WERI-Rb-1 (cell line): ENCODE results near the gene SMAD9.

ENCODE experiments used
- DNase-seq: peaks from one replicate; pipeline ENCODE4 v3.0.0-alpha.2; 2020
- H3K27ac ChIP-seq: fragments of 250-450 bp; sonication (Bioruptor Pico); 2 replicates; pipeline ENCODE4 v1.5.1; 2020; ENCODE audit warnings: mild to moderate bottlenecking, moderate library complexity
- H3K27me3 ChIP-seq: fragments of 250-450 bp; sonication (Bioruptor Pico); 2 replicates; pipeline ENCODE4 v1.5.1; 2021; ENCODE audit warnings: mild to moderate bottlenecking, low read depth, moderate library complexity; ENCODE audit not compliant: insufficient read depth, severe bottlenecking
- H3K36me3 ChIP-seq: fragments of 250-450 bp; sonication (Bioruptor Pico); 2 replicates; pipeline ENCODE4 v1.5.1; 2020; ENCODE audit warnings: mild to moderate bottlenecking, moderate library complexity
- H3K4me3 ChIP-seq: 2 replicates; pipeline ENCODE4 v1.5.1; 2011; ENCODE audit warnings: low read depth, mild to moderate bottlenecking, control low read depth, low read length
- H3K9me3 ChIP-seq: fragments of 250-450 bp; sonication (Bioruptor Pico); 2 replicates; pipeline ENCODE4 v1.5.1; 2021; ENCODE audit warnings: mild to moderate bottlenecking, moderate library complexity; ENCODE audit not compliant: severe bottlenecking
- CTCF ChIP-seq: IDR thresholded peaks from 2 replicates; pipeline ENCODE4 v1.5.1; 2011; ENCODE audit warnings: low read depth, mild to moderate bottlenecking, control low read depth, inconsistent platforms, low read length

SMAD9 gene

DNA sequence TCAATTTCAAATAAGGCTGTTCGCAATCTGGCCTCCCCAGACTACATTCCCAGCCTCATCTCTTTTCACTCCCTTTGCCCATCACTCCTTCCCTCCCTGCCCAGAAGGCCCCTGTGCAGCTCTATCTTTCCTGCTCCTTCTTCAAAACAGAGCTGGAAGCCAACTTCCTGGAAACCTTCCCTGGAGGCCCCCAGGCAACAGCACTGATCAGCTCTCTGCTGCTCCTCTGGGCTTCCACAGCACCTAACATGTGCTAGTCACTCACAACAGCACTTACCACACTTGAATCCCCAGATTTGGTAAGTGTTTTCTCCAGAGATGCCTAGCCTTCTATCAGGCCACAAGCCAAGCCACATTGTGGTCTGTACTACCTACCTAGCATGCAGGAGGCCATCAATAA is 9.5 kb downstream of the SMAD9 start:
- H3K4me3 ChIP-seq = no peak overlapping the region
- DNase-seq = no peak
- H3K27ac ChIP-seq = no peak overlapping the region
- TF ChIP-seq CTCF = no peak
- no peaks in the 10 kb centered on the region for H3K36me3 ChIP-seq
- H3K9me3 ChIP-seq = no peaks in the 10 kb centered on the region
- no peaks in the 10 kb centered on the region for H3K27me3 ChIP-seq

- Histone ChIP-seq H3K36me3 (no peaks in the 10 kb centered on the region), H3K4me3 (no peak overlapping the region), H3K9me3 (no peaks in the 10 kb centered on the region), H3K27ac (no peak overlapping the region), H3K27me3 (no peaks in the 10 kb centered on the region)
- no peak for TF ChIP-seq CTCF
- no peak for DNase-seq
Observed at GRCh38 chr13:36907821-36908220, 12.2 kb downstream of the SMAD9 start.

DNA sequence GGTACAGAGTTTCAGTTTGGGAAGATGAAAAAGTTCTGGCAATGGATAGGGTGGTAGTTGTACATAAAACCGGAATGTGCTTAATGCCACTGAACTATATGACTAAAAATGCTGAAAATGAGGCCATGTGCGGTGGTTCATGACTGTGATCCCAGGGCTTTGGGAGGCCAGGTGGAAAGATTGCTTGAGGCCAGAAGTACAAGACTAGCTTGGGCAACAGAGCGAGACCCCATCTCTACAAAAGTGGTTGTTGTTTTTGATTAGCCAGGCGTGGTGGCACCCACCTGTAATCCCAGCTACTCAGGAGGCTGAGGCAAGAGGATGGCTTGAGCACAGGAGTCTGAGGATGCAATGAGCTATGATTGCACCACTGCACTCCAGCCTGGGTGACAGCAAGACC is 12.8 kb downstream of the SMAD9 start:
- H3K9me3 ChIP-seq = no peaks in the 10 kb centered on the region
- H3K27ac ChIP-seq = no peak overlapping the region
- H3K36me3 ChIP-seq = no peaks in the 10 kb centered on the region
- no peak for TF ChIP-seq CTCF
- H3K4me3 ChIP-seq = no peak overlapping the region
- H3K27me3 ChIP-seq = no peaks in the 10 kb centered on the region
- DNase-seq = no peak

DNA sequence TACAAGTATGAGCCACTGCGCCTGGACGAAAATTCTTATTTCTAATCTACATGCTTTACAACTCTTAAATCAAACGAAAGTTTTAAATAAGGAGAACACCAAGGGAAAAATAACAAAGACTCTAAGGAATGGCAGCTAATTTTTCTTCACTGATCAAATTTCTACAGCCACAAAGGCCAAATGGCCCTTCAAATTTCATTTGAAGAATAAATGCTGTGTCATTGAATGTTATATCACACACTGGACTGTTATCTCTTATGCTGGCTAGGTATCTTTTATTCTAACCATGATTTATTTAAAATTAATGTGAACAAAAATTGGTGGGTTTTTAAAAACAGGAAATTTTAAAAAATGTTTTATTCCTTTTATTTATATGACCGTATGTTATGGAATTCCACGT is 14.1 kb downstream of the SMAD9 start:
- H3K9me3 ChIP-seq = no peaks in the 10 kb centered on the region
- H3K4me3 ChIP-seq = no peak overlapping the region
- H3K27ac ChIP-seq = peak overlapping the region; percentile 57
- no peaks in the 10 kb centered on the region for H3K27me3 ChIP-seq
- H3K36me3 ChIP-seq = no peaks in the 10 kb centered on the region
- TF ChIP-seq CTCF = no peak
- no peak for DNase-seq

DNA sequence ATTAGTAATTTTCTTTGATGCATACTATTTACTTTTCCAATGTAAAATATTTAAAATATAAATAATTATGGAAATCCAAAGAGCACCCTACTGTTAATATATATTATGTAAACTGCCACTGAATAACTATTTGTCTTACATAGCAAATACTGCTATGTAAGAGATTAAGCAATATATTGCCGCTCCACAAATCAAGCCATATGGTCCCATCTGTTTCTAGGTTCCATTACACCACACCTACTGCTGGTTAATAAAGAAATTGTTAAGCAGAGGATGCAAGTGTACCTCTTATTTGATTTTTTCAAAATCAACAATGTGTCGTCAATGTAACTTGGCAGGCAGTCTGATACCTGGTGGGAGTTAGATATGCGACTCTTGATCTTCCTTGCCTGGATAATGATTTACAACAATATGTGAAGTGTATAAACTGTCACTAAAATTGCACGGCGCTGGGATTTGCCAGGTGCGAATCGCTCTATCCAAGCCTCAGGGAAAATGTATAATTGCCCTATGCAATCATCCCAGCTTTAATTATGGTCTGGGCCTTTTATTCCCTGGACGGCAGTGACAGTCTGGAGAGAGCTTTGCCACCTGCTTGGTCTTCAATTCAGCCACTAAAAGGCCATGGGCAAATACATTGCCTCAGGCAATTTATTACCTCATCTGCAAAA is 16.0 kb downstream of the SMAD9 start:
- no peaks in the 10 kb centered on the region for H3K9me3 ChIP-seq
- H3K27ac ChIP-seq = peak overlapping the region; percentile 77
- no peaks in the 10 kb centered on the region for H3K36me3 ChIP-seq
- TF ChIP-seq CTCF = no peak
- H3K27me3 ChIP-seq = no peaks in the 10 kb centered on the region
- DNase-seq = peak; percentile 57
- peak overlapping the region; percentile 19; the same call in 1 of the 2 replicates for H3K4me3 ChIP-seq

DNA sequence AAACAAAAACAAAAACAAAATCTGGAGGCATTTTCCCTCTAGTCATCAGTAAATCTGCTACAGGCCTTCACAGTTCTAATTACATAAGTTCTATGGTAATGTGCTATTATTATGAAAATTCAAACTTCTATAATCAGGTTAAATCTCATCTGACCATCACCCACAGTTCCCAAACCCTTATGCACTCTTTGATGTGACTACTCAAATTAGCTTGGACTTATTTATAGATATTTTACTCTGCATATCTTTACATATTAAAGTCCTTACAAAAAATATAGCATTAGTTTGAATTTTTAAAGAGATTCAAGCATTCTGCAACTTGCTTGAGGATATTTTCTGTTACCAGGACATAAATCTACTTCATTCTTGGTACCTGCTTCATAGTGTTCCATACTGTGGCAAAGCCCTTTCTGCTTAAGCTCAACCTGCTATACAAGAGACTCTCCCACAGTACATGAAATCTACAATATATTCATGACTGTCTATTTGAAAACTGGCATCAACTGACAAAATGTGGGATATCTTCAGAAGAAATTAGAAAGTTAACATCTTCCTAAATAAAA is 22.9 kb downstream of the SMAD9 start:
- H3K36me3 ChIP-seq = no peaks in the 10 kb centered on the region

More for the DNA sequence above, 22.9 kb downstream of the SMAD9 start:
- no peak for TF ChIP-seq CTCF
- H3K4me3 ChIP-seq = no peak overlapping the region
- H3K9me3 ChIP-seq = no peaks in the 10 kb centered on the region
- H3K27me3 ChIP-seq = no peaks in the 10 kb centered on the region
- no peak overlapping the region for H3K27ac ChIP-seq
- DNase-seq = no peak
